NCI-H1417 (cell line): ENCODE results near the gene NAA40.
"Not testable (repeated sequence)": the region's sequence is repeated elsewhere in the genome, so short reads cannot be mapped to it uniquely, and the experiment has no call there.

Experiments
- DNase-seq, 3 experiments: peaks; one replicate each; lab custom pipeline; 2025; lab: John Stamatoyannopoulos, UW

The NAA40 gene

DNA sequence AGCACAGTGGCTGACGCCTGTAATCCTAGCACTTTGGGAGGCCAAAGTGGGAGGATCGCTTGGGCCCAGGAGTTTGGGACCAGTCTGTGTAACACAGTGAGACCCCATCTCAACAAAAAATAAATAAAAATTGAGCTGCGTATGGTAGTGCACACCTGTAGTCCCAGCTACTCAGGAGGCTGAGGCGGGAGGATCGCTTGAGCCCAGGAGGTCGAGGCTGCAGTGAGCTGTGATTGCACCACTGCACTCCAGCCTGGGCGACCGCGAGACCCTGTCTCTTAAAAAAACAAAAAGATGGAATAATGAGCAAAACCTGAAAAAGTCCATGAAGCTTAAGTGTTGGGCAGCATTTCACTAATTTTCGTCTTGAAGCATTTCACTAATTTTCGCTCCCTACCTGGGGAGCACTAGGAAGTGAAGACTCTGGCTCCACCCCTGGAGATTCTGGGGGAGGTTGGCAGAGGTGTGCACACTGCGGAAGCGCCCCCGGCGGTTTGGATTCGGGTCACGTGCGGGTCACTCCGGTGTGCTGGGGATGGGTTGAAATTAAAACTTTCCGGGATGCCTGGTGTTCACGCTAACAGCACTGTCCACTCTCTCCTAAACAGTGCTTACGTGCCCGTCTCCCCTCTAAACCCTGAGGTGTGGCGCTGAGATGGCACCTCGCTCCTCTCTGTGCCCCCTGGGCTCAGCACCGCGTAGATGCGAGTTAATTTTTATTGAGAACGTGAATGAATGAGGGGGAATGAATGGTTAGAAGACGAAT, 906 bp upstream of the NAA40 start:
- DNase-seq = peak; percentile 18 to 91 (median 86)

DNA sequence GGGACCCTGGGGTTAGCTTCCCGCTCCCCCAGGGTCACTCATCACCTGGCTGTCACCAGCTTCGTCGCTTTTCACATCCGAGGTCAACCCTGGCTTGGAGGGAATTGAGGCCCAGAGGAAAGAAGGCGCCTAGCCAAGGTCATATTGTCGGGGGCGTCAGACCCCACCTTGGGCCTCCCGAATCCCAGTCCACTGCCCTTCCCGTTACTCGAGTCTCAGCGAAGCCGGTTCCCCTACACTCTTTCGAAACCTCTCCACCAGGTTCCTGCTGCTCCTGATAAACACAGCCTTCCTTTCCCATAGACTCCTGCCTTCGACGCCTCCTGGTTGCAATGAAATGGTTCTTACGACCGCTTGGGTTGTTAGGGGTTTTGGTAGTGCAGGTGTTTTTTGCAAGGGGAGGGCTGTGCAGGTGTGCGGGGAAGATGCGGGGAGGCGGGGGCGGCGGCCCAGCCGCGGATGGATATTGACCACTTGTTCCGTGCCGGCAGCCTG, 642 bp downstream of the NAA40 start:
- DNase-seq = peak in 2 of 3 experiments; percentile 80

DNA sequence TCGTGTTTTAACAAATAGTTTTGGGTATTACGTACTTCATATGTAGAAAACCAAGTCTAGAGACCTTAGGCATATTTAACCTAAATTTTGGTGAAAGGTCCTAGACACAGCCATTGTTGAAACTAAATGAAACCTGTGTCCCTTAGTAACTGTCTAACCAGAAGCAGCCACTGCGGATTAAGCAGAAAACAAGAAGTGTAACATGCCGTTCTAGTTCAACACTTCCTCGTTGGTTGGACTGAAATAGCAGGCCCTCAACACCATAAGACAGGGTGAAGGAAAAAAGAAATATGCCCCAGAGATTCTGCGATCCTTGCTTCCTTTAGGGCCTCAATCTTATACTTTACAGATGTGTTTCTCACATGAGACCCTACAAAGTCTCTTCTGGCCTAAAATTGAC, 2.0 kb downstream of the NAA40 start:
- no peak for DNase-seq

DNA sequence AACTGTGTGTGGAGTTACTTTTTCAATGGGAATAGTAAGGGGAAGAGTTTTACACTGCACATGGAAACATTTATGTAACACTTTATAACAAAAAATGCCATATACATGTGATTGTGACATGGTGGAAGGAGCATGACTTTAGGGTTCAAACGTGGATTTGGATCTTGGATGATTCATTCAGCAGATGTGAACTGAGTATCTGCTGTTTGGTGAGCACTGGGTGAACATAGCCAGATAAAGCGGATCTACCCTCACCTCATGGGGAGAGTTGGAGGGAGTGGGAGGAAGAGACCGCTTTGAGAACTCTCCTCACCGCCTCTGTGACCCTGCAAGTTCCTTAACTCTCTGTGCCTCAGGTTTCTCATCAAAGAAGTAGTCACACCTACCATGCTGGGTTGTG, 3.1 kb downstream of the NAA40 start:
- no peak for DNase-seq

DNA sequence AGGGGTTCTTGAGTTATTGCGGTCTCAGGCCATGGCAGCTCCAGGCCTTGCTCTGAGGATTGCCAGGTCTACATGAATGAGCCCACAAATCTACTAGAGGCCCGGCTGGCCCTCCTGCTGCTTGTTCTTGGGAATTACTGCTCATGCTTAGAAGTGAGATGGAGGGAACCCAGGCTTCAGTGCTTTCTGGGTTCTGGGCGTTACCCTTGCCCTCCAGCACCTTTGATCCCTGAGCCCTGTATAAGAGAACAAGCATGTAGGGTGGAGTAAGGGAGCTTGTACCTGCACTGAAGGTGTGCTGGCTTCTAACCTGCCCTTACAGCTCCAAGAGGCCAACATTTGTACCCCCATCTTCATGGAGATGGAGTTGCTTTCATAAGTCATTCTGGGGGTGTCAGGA, 4.0 kb downstream of the NAA40 start:
- DNase-seq = no peak

DNA sequence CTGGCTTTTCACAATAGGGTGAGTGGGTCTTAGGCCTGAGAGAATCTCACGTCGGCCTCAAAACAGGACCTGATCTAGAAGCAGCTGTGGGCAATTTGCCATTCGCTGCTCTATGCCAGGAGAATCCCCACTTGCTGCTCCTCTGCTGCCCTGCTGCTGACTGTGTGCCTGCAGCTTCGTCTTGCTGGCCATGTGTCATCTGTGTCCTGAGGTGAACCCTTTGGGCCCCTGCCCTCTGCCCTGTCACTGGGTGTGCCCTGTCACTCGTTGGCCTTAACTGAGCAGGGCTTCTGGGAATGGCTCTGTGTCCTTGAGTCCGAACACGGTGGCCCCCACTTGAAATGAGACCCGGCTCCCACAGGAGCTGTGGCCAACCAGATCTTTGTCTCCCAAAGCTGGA, 6.2 kb downstream of the NAA40 start:
- no peak for DNase-seq

DNA sequence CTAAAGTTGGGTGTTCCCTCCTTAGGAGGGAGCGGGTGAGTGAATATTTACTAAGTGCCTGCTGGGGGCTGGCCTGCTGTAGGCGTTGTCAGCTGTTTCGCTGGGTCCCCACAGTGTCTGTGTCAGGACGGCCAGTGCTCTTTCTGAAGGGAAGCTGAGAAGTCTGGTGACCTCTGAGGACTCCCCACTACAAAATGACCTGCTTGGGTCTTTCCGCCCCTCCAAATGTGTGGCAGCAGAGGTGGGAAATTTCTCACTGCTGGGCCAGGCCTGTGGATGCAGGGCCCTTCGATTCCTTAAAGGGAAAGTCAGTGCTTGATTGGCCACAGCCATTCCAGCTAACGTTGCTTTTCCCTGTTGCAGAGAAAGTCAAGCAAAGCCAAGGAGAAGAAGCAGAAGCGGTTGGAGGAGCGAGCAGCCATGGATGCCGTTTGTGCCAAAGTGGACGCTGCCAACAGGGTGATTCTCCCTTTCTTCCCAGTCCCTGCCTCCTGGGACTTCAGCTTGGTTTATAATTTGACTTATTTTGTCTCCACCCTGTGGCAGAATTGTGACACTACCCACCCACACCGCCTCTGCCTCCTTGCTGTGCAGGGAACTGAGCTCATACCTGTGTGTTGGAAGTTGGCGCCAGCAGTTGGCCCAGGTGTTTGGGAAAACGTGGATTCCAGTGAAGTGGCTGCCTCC, 6.8 kb downstream of the NAA40 start:
- peak; percentile 62 to 88 (median 71) for DNase-seq

DNA sequence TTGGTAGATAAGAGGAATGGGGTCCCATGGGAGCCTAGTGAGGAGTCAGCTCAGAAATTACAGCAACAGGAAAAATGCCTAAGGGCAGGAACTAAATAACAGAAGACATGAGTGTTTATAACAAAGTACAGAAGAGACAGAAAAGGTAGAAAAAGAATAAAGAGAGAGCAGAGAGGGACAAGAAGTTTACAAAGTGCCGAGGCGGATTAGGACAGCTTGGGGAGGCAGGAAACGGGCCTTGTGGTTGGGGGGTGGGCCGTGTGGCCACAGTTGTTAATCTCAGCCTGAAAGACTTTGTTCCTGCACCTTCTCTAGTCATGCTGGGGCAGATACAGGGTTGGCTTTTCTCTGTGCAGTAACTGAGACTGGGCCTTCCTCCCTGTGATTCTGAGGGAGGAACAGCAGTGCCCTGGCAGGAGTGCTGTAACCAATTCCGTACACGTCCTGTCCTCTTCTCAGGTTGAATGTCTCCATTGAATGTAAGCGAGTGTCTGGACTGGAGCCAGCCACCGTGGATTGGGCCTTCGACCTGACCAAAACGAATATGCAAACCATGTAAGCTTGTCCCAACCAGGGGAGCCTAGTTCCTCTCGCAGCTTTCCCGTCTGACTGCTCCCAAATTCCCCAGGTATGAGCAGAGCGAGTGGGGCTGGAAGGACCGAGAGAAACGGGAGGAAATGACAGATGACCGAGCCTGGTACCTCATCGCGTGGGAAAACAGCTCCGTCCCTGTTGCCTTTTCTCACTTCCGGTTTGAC, 13.2 kb downstream of the NAA40 start:
- DNase-seq = no peak

DNA sequence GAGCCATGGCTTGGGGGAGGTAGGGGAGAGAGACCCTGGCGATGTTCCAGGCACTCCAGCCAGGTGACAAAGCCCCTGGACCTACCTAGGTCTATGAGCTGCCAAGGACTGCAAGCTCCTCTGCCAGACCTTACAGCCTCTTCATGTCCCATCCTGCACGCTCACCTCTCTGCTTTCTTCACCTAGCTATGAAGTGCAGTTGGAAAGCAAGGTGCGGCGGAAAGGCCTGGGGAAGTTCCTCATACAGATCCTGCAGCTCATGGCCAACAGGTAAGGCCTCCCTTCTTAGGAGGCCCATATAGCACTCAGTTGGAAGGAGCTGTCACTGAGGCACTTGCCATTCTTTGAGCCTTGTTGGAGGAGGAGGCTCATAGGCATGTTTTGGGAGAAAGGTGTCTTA, 13.8 kb downstream of the NAA40 start:
- DNase-seq = no peak

DNA sequence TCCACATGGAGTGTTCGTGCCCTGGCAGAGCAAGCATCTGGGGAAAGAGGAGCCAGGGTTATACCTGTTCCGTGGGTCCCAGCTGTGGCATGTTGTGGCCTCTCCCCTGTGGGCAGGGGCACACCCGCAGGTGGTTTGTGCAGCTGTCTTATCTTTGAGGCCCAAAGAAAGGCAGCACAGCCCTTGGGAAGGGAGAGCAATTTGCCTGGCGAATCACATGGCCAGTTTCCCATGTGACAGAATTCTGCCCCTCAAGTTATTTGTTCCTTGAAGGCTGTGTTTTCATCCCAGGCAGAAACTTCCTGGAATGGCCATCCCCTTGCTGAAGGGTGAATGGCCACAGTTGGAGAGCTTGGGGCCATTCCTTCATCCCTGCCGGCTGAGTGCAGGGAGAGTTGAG, 19.2 kb downstream of the NAA40 start:
- DNase-seq = no peak

DNA sequence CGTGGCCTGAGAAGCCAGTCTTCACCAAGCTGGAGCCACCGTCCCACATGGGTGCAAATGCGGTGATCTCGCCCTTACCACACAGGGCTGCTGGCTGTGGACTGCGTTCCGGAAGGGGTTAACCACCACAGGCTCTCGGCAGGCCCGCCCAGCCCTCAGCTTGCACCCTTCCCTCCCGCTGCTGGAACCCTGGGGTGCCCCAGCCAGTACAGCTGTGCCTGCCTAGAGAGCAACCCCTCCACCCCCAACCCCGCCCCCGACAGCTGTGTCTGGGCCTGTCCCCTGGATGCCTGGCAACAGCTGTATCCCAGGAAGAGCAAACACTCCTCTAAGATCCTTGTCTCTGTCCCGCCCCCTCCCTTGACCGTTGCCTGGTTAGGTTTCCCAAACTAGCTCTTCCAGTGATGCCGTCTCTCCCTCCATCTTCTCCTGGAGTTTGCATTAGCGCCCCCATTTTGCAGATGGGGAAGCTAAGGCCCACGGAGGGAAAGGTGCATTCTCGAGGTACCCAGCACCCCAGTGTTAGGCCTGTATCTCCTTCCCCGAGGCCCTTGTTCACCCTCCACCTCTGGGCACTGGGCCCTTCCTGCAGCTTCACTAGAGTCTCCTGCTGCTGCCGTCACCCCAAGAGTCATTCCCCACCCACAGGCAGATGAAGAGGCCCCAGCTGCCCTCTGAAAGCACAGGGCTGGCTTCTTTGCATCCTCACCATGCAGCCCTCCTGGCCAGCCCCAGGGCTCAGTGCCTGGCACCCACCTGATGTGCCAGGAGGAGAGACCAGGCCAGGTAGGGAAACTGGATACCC, 23.0 kb downstream of the NAA40 start:
- peak; percentile 81 to 95 (median 90) for DNase-seq

DNA sequence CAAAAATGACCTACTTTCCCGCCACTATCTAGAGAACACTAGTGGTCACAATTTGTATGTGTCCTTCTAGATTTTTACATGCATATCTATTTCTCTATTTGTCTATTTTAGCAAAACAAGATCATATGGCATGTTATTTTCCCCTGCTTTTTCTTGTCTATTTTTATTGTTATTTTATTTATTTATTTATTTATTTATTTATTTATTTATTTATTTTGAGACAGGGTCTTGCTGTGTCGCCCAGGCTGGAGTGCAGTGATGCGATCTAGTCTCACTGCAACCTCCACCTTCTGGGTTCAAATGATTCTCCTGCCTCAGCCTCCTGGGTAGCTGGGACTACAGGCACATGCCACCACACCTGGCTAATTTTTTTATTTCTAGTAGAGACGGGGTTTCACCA, 25.1 kb downstream of the NAA40 start:
- DNase-seq = not testable (repeated sequence)

DNA sequence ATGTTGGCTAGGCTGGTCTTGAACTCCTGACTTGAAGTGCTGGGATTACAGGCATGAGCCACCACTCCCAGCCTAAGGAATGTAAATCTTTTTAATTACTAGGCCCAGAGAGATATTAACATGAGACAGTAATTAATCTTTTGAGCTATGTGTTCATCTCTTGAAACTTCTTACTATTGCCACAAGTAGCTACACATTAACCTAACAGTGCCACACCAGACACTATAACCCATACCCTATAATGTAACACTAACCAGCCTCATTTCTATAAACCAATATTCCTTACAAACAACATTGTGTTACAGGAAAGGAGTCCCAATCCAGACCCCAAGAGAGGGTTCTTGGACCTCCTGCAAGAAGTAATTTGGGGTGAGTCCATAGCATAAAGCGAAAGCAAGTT, 27.6 kb downstream of the NAA40 start:
- no peak for DNase-seq

DNA sequence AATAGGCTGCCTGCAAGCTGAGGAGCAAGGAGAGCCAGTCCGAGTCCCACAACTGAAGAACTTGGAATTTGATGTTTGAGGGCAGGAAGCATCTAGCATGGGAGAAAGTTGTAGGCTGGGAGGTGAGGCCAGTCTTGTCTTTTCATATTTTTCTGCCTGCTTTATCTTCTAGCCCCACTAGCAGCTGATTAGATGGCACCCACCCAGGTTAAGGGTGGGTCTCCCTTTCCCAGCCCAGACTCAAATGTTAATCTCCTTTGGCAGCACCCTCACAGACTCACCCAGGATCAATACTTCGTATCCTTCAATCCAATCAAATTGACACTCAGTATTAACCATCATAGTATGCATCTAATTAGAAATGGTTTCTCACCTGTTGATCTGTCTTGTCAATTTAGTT, 30.7 kb downstream of the NAA40 start:
- no peak for DNase-seq

DNA sequence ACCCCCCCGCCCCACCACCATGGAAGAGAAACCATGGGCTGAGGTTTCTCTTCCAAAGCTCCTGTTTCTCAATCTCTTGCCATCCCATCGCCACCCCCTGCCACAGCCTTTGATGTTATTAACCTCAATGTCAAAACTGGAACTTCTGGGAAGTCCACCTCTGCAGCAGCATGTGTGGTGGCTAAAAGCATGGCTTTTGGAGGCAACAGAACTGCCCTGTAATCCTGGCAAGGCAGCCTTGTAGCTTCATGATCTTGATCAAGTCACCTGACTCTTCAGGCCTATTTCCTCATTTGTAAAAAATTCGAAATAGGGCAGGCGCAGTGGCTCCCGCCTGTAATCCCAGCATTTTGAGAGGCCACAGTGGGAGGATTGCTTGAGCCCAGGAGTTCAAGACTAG, 32.1 kb downstream of the NAA40 start:
- no peak for DNase-seq

DNA sequence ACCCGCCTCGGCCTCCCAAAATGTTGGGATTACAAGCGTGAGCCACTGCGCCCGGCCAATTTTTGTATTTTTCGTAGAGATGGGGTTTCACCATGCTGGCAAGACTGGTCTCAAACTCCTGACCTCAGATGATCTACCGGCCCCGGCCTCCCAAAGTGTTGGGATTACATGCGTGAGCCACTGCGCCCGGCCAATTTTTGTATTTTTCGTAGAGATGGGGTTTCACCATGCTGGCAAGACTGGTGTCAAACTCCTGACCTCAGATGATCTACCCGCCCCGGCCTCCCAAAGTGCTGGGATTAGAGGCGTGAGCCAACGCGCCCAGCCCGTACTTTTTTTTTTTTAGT, 35.1 kb downstream of the NAA40 start:
- not testable (repeated sequence) for DNase-seq

DNA sequence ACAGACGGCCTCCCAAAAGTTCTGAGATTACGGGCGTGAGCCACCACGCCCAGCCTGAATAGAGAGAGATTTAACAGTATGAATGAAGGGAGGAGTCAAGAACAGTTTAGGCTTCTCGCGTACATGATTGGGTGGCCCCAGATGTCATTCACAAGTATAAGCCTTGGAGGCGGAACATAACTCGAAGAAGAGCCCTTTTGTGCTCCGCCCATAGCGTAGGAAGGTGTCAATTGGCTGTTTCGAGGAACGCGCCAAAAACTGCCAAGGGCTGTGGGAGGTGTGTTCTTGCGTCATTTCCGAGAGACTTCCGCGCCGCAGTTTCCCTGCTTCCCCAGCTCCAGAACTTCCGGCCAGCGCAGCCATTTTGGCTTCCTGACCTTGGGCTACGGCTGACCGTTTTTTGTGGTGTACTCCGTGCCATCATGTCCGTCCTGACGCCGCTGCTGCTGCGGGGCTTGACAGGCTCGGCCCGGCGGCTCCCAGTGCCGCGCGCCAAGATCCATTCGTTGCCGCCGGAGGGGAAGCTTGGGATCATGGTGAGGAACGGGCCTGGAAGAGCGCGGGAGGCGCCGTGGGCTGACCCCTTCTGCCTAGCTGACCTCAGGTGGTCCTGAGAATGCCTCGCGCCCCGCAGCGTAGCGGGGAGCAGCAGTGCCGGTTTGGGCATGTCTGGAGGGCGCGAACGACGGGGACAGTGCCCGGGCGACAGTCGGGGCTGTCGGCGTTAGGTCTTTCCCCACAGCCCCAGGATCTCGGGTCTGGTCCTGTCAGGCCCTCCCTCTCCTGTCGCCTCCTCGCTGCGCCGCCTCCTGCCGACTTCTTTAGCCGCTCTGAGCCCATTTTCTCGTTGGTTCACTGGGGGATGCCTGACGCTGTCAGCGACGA, 35.7 kb downstream of the NAA40 start, which contains the start of gene COX8A:
TSS of gene COX8A (plus strand) at position 362 of the 885 bp plus-strand sequence. CDS start at position 423, 61 bp downstream.
- DNase-seq = peak; percentile 99 to 100 (median 100)

DNA sequence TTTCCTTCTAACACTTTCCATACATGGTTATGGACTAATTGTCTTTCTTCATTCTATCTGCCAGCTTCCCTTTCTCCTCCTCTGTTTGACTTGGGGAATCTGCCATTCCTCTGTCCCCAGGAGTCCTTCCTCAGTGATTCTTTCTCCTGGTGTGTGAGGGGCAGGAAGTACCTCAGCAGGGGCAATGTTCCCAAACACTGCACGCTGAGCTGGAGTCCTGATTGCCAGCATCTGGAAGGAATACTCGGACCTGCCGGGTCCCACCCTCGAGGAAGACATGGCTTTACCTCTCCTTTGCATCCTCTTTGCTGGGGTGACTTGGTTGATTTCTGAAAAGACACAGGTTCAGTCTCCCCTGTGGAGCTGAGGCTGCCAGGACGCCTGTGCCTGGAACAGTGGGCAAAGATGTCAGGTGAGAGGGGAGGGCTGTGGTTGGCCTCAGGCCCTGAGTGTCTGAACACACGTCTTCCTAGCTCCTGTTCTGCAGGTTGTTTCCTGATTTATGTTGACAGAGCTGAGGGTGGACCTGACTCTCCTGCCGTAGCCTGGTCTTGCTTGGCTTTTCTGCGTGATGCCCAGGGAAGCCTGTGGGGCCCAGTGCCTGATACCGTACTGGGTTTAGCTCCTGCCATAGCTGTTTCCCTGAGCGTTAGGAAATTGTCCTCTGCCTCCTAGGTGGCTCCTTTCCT, 39.9 kb downstream of the NAA40 start:
- DNase-seq = no peak

DNA sequence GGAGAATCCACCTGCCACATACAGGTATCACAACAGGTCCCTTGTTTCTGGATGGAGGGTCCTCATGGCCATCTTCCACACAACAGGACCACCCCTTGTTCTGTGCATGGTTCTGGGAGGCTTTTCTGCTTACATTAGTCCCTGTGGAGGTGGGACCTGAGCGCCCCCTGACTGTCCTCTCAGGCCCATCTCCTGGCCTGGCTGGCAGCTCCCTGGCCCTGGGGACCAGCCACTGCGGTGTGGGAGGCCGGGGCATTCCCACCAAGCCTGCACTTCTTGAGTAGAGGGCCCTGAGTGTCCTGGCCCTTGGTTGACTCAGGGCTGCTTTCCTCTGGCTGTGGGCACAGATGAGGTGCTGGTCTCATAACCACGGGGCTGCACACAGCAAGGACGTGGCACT, 40.6 kb downstream of the NAA40 start:
- DNase-seq = no peak

DNA sequence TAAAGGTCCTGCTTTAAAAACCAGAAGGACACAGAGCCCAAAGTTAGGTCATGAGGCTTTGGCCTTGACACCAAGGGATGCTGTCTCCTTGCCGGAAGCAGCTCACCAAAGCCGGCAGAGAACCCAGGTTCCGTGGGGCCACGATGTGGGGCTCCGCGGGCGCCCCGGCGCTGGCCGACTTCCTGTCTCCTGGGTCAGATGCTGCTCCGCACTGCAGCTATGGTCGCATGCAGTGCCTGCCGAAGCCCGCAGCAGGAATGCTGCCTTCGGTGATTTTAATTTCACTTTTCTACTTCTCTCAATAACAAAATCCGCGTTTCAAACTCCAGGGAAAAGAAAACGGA, 47.0 kb downstream of the NAA40 start:
- DNase-seq = no peak
